ENCODE data around the gene PDCD2L. TPM values are rescaled to one million over a fixed set of nuclear protein-coding genes. Genes with fewer than 3 reads are reported as not detected.
"Not testable (repeated sequence)": the region's sequence is repeated elsewhere in the genome, so short reads cannot be mapped to it uniquely, and the experiment has no call there.

Gene PDCD2L
- total RNA-seq, 1 donor = 4.6 TPM

DNA sequence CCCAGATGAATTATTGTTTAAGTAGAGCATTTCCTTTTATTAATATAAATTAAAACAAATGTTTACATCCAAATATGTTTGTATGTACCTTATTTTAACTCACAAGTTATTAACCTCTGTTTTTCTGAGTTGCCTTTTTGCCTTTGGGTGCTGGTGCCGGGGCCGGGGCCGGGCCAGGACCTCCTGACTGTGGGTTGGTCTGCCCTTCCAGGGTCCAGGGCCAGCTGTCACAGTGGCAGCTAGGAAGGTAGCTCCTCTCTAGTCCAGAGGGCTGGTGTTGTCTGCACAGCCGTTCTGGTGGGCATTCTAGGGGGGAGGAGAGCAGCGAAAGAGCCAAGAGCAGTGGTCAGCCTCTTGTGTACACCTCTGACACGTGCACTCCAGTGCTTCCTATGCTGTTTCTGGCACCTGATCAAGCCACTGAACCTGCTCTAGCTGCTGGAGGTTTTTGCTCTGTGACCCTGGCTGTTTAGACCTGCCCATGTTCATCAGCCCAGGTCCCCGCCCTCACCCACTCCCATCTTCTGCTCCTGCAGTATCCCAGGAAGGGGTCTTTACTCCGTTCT, 22.0 kb downstream of the PDCD2L start:
- Histone ChIP-seq H3K9me3 (ENCODE audit: low read depth, low read length) (no peaks in the 10 kb centered on the region), H3K27me3 (ENCODE audit: insufficient read depth, low read length) (no peaks in the 10 kb centered on the region), H3K4me3 (ENCODE audit: low read length) (no peak overlapping the region), H3K4me1 (ENCODE audit: insufficient read depth, low read length) (peaks cover 21% of the 10 kb centered on the region)

DNA sequence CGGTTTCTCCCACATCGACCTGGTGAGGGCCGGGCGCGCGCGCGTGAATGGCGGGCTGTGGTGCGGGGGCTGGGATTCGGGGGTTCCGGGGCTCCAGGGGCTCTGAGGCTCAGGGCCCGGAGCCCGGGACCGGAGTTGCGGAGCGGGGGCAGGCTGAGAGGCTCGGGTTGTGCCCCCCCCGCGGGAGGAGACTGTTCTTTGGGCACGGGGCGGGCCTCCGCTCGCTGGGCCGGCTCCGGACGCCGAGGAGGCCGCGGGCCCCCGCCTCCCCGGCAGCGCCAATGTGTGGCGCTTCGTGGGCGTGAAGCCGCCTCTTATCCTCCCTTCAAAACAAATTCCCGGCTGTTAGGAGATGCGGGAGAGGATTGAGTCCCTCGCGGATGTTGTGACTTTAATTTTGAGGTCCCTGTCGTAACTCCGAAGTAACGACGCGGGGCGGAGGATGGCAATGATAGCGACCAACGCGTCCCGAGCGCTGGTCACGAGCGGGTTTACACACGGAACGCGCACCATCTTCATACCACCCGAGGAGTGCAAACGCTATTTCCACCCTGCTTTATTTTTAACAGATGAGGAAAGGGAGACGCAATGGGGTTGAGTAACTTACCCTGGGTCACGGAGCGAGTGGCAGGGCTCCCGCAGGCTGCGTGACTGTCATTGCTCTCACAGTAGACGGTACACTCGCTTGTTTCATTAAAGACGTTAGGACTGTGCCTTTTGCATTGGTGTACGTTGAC, 24.5 kb downstream of the PDCD2L start:
- no peaks in the 10 kb centered on the region for H3K27me3 ChIP-seq (ENCODE audit: insufficient read depth, low read length)
- no peaks in the 10 kb centered on the region for H3K9me3 ChIP-seq (ENCODE audit: low read depth, low read length)
- H3K4me3 ChIP-seq (ENCODE audit: low read length) = peak overlapping the region; percentile 81
- H3K4me1 ChIP-seq (ENCODE audit: insufficient read depth, low read length) = peaks cover 22% of the 10 kb centered on the region

DNA sequence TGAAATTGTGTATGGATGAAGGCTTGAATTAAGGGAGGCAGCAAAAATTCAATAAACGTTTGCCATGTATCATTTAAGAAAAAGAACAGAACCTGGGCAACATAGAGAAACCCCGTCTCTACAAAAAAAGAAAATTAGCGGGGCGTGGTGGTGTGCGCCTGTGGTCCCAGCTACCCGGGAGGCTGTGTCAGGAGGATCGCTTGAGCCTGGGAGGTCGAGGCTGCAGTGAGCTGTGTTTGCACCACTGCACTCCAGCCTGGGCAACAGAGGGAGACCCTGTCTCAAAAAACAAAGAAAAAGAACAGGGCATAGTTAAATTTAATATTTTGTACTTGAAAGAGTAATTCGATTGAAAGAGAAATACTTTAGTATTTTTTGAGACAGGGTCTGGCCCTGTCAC, 25.4 kb downstream of the PDCD2L start:
- Histone ChIP-seq H3K4me3 (ENCODE audit: low read length) (no peak overlapping the region), H3K4me1 (ENCODE audit: insufficient read depth, low read length) (peaks cover 22% of the 10 kb centered on the region)

DNA sequence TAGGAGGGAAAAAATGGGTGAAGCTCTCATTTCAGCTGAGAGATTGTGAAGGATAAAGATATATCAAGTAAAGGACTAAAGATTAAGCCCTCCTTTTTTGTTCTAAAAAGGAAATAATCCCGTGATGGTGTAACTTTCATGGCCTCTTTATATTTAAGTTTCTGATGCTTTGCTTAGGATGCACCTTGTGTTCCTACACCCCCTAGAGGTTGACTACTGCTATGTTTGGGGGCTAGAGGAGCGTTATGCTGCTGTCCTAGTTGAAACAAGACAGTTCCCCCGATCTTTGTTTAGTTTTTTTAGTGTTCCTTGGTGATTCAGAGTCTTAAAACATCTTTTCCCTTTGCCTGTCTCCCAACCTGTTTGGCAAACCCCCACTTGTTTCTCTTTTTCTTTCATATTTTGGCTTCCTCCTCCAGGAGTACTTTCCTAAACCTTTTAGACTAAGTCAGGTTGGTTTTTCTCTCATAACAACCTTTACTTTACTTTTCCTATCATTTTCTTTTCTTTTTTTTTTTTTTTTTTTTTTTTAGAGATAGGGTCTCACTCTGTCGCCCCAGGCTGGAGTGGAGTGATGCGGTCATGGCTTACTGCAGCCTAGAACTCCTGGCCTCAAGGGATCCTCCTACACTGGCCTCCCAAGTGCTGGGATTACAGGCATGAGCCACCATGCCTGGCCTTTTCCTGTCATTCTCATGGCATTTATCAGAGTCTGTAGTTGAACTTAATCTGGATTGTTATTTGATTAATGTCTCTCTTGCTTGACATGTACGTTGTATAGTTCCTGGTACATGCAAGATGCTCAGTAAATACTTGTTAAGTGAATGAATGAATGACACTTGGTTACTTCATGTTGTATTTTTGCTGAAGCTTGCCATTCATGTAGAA, 26.8 kb downstream of the PDCD2L start:
- H3K4me3 ChIP-seq (ENCODE audit: low read length) = no peak overlapping the region
- peaks cover 22% of the 10 kb centered on the region for H3K4me1 ChIP-seq (ENCODE audit: insufficient read depth, low read length)
- H3K9me3 ChIP-seq (ENCODE audit: low read depth, low read length) = no peaks in the 10 kb centered on the region
- no peaks in the 10 kb centered on the region for H3K27me3 ChIP-seq (ENCODE audit: insufficient read depth, low read length)

More for the DNA sequence above, 25.4 kb downstream of the PDCD2L start:
- Histone ChIP-seq H3K9me3 (ENCODE audit: low read depth, low read length) (no peaks in the 10 kb centered on the region), H3K27me3 (ENCODE audit: insufficient read depth, low read length) (no peaks in the 10 kb centered on the region)

DNA sequence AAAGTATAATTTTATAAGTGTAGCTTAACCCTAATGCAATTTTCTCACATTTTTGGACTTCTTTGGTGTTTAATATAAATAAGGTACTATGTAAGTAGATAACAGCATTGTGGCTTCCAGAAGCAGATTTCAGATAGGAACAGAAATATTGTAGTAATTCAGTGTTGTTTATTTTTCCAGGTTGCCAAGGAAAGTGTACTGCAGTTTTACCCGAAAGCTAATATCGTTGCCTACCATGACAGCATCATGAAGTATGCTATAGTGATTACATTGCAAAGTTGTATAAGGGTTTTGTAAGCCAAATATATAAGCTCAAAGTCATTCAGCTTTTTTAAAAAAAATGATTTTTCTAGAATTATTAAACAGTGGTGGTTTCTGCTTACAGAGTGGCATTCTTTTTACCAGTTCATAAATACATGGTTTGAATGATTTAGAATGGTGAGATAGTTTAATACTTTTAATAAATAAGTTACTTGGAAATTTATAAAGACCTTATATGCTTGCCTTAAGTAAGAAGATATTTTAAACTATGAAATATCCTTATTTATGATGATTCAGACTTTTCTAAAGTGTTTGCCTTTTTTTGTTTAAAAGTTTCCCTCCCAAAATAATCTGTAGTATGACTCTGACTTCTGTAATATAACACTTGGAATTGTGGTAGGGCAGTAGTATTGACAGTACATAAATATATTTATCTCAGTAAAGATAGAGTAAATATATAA, 27.6 kb downstream of the PDCD2L start:
- H3K27me3 ChIP-seq (ENCODE audit: insufficient read depth, low read length) = no peaks in the 10 kb centered on the region
- peaks cover 22% of the 10 kb centered on the region for H3K4me1 ChIP-seq (ENCODE audit: insufficient read depth, low read length)
- no peak overlapping the region for H3K4me3 ChIP-seq (ENCODE audit: low read length)
- no peaks in the 10 kb centered on the region for H3K9me3 ChIP-seq (ENCODE audit: low read depth, low read length)

GRCh38 chr19:34432797-34433196, 28.6 kb downstream of the PDCD2L start:
- no peaks in the 10 kb centered on the region for H3K9me3 ChIP-seq (ENCODE audit: low read depth, low read length)
- H3K4me1 ChIP-seq (ENCODE audit: insufficient read depth, low read length) = peaks cover 19% of the 10 kb centered on the region
- H3K27me3 ChIP-seq (ENCODE audit: insufficient read depth, low read length) = no peaks in the 10 kb centered on the region
- no peak overlapping the region for H3K4me3 ChIP-seq (ENCODE audit: low read length)

GRCh38 chr19:34436716-34437115, 32.5 kb downstream of the PDCD2L start:
- H3K27me3 ChIP-seq (ENCODE audit: insufficient read depth, low read length) = no peaks in the 10 kb centered on the region
- no peaks in the 10 kb centered on the region for H3K4me1 ChIP-seq (ENCODE audit: insufficient read depth, low read length)
- H3K9me3 ChIP-seq (ENCODE audit: low read depth, low read length) = no peaks in the 10 kb centered on the region
- no peak overlapping the region for H3K4me3 ChIP-seq (ENCODE audit: low read length)

GRCh38 chr19:34448191-34448590, 44.0 kb downstream of the PDCD2L start:
- Histone ChIP-seq H3K27me3 (ENCODE audit: insufficient read depth, low read length) (no peaks in the 10 kb centered on the region), H3K9me3 (ENCODE audit: low read depth, low read length) (no peaks in the 10 kb centered on the region), H3K4me3 (ENCODE audit: low read length) (no peak overlapping the region), H3K4me1 (ENCODE audit: insufficient read depth, low read length) (no peaks in the 10 kb centered on the region)

GRCh38 chr19:34452723-34453122, 48.5 kb downstream of the PDCD2L start:
- H3K4me3 ChIP-seq (ENCODE audit: low read length) = no peak overlapping the region
- no peaks in the 10 kb centered on the region for H3K27me3 ChIP-seq (ENCODE audit: insufficient read depth, low read length)
- H3K4me1 ChIP-seq (ENCODE audit: insufficient read depth, low read length) = no peaks in the 10 kb centered on the region
- H3K9me3 ChIP-seq (ENCODE audit: low read depth, low read length) = no peaks in the 10 kb centered on the region

DNA sequence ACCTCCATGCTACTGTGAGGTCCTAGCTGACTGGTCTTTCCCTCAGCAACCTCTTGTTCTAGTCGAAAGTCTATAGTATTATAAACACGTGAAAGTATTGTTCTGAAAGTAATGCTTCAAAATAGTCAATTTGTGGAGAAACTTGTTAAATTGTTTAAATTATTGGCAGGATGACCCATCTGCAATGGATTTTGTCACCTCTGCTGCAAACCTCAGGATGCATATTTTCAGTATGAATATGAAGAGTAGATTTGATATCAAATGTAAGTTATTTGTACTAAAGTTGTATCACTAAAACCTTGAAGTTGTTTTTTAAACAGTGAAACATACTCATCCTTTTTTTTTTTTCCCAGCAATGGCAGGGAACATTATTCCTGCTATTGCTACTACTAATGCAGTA, 49.9 kb downstream of the PDCD2L start:
- Histone ChIP-seq H3K27me3 (ENCODE audit: insufficient read depth, low read length) (no peaks in the 10 kb centered on the region), H3K4me3 (ENCODE audit: low read length) (no peak overlapping the region), H3K4me1 (ENCODE audit: insufficient read depth, low read length) (no peaks in the 10 kb centered on the region), H3K9me3 (ENCODE audit: low read depth, low read length) (no peaks in the 10 kb centered on the region)

DNA sequence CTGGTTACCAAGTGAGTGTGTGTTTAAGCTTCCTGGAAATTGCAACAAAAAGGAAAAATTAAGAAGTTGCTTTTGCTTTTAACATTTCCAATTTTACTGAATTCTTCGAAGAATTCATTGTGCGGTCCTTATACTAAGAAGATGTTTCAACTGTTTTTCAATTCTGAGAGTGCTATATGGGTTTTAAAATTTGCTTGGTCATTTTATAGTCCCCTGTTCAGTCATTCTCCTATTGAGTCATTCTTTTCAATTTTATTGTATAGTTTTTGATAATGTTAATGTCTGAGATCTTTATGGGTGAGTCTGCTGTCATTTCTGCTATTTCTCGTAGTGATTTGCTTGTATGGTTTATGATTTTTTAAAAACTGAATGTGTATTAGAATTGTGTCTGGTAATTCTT, 50.5 kb downstream of the PDCD2L start:
- Histone ChIP-seq H3K9me3 (ENCODE audit: low read depth, low read length) (no peaks in the 10 kb centered on the region), H3K4me1 (ENCODE audit: insufficient read depth, low read length) (no peaks in the 10 kb centered on the region), H3K27me3 (ENCODE audit: insufficient read depth, low read length) (no peaks in the 10 kb centered on the region), H3K4me3 (ENCODE audit: low read length) (no peak overlapping the region)

- H3K27me3 ChIP-seq (ENCODE audit: insufficient read depth, low read length); H3K4me3 ChIP-seq (ENCODE audit: low read length); H3K9me3 ChIP-seq (ENCODE audit: low read depth, low read length); H3K4me1 ChIP-seq (ENCODE audit: insufficient read depth, low read length): not testable (repeated sequence)
Observed at GRCh38 chr19:34455783-34456480, 51.7 kb downstream of the PDCD2L start.

DNA sequence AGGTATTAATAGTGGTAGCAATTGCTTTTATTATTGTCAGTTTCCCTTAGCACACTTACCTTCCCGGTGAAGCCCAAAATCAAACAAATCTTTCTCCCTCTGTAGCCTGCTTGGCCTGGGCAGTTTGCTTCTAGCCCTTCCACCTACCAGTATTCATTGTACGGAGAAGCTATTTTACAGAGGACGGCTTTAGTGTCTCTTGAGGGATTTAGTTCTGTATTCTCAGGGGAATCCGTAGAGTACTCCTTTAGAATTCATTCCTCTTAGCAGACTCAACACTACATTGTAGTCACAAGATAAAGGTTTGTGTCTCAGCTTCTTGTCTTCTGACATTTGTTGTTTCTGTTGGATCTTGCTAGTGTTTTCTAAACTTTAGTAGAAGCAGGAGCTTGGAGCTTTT, 53.2 kb downstream of the PDCD2L start:
- Histone ChIP-seq H3K27me3 (ENCODE audit: insufficient read depth, low read length) (no peaks in the 10 kb centered on the region), H3K9me3 (ENCODE audit: low read depth, low read length) (no peaks in the 10 kb centered on the region), H3K4me3 (ENCODE audit: low read length) (no peak overlapping the region), H3K4me1 (ENCODE audit: insufficient read depth, low read length) (no peaks in the 10 kb centered on the region)

- Histone ChIP-seq H3K4me3 (ENCODE audit: low read length) (no peak overlapping the region), H3K4me1 (ENCODE audit: insufficient read depth, low read length) (no peaks in the 10 kb centered on the region), H3K9me3 (ENCODE audit: low read depth, low read length) (no peaks in the 10 kb centered on the region), H3K27me3 (ENCODE audit: insufficient read depth, low read length) (no peaks in the 10 kb centered on the region)
Observed at GRCh38 chr19:34458677-34459076, 54.5 kb downstream of the PDCD2L start.

Data from mononuclear cell (primary cell).